Rectal smooth muscle tissue (tissue), 1 donor: ENCODE results near the gene ODAD2.
A peak's percentile ranks its signal among the peaks of the same experiment; 100 is the strongest.
"Not testable (repeated sequence)": the region's sequence is repeated elsewhere in the genome, so short reads cannot be mapped to it uniquely, and the experiment has no call there.

Experiments used
- H3K27ac ChIP-seq: one replicate; pipeline ENCODE4 v1.7.0; 2013; ENCODE audit warnings: low read depth, low read length, inconsistent platforms
- H3K27me3 ChIP-seq: one replicate; pipeline ENCODE4 v1.7.0; 2013; ENCODE audit warnings: low read length; ENCODE audit not compliant: control insufficient read depth, insufficient read depth
- H3K36me3 ChIP-seq: one replicate; pipeline ENCODE4 v1.7.0; 2013; ENCODE audit warnings: low read length; ENCODE audit not compliant: control insufficient read depth, insufficient read depth
- H3K4me1 ChIP-seq: one replicate; pipeline ENCODE4 v1.7.0; 2013; ENCODE audit warnings: low read length; ENCODE audit not compliant: control insufficient read depth, insufficient read depth
- H3K4me3 ChIP-seq: one replicate; pipeline ENCODE4 v1.7.0; 2013; ENCODE audit warnings: low read length
- H3K9ac ChIP-seq: one replicate; pipeline ENCODE4 v1.7.0; 2013; ENCODE audit warnings: low read length

ODAD2 gene

DNA sequence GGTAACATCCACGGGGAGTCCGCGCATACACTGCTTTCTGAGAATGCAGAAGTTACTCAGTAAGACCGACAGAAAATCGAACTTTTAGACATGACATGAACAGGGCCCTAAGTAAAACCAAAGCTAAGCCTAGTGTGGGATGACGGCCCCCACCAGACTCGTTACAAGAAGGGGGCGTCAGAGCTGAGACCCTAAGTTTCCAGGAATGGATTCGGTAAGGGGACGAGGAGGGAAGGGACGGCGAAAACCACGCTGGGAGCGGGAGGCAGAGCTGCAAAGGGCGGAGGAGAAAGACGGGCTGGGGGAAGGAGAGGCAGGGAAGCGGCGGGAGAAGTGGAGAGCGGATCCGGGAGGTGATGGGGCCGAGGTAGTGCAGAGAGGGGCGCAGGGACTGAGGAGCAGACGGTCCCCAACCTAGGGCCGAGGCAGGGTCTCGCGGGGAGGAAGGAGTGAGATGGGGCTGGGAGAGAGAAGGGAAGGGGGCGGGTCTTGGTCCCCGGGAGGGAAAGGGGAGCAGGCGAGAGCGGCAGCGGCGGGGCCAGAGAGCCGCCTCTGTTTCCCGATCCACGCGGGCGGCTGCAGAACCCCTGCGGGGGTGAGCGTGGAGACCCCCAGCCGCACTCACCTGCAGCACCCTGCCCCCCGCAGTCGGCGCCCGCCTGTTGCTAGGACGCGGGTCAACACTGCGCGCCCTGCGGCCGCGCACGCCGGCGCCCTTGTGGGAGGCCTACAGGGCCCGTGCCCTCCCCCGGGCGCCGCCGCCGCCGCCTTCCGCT, 513 bp downstream of the ODAD2 start:
- H3K9ac ChIP-seq = no peak overlapping the region
- H3K4me3 ChIP-seq = peak overlapping the region; percentile 62
- H3K27me3 ChIP-seq = no peaks in the 10 kb centered on the region
- no peaks in the 10 kb centered on the region for H3K4me1 ChIP-seq
- peak overlapping the region; percentile 67 for H3K27ac ChIP-seq
- no peaks in the 10 kb centered on the region for H3K36me3 ChIP-seq

DNA sequence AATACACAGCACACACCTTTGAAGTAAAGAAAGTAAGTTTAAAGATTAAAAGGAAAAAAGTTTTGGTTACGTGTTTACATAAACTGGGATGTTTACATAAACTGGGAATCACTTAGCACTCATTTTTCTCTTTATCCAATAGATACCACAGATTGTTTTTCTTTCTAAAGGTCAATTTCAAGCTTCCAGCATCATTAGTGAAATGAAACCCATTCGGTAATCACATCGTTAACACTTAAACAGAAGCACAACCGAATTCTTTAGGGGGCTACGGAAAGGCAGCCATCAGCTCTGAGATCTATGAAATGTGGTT, 1.1 kb downstream of the ODAD2 start:
- Histone ChIP-seq H3K4me3 (peak overlapping the region; percentile 62), H3K9ac (no peak overlapping the region), H3K27ac (peak overlapping the region; percentile 67), H3K27me3 (no peaks in the 10 kb centered on the region), H3K36me3 (no peaks in the 10 kb centered on the region), H3K4me1 (no peaks in the 10 kb centered on the region)

DNA sequence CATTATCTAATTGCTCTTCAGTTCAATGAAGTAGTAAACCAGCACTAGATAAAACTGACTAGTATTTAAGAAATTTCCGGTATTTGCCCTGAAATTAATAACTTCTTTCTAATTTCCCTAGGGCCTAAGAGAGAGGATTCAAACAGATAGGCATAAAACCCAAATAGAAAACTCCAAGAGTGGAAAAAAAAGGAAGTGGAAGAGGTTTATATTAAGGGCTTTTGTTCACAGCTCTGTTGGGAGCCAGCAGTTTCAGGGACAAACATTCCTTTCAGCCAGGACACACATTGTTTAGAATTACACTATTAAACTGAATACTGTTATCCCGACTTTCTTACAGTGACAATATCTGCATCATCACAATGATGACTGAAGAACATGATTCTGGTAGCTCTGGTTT, 3.6 kb downstream of the ODAD2 start:
- Histone ChIP-seq H3K27ac (no peak overlapping the region), H3K4me1 (no peaks in the 10 kb centered on the region), H3K27me3 (no peaks in the 10 kb centered on the region), H3K9ac (no peak overlapping the region), H3K36me3 (no peaks in the 10 kb centered on the region), H3K4me3 (no peak overlapping the region)

DNA sequence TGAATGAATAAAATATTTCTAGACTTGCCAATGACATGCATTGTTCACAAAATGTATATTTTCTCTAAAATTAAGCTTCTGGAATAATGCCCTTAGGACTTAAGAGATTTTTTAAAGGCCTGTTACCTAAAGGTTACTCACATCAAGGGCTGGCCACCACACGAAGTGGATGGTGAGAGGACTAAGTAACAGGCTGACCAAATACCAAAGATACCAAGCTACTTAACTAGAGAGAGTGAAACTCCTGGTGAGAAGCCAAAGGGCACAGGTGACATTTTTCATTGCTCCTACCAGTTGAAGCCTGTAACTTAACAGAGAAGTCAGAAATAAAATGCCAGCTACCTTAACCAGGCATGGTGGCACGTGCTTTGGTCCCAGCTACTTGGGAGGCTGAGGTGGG, 9.5 kb downstream of the ODAD2 start:
- H3K27me3 ChIP-seq, H3K9ac ChIP-seq, H3K36me3 ChIP-seq, H3K27ac ChIP-seq, H3K4me1 ChIP-seq, H3K4me3 ChIP-seq: not testable (repeated sequence)

GRCh38 chr10:27986821-27987220, 12.1 kb downstream of the ODAD2 start:
- Histone ChIP-seq H3K27ac (no peak overlapping the region), H3K9ac (no peak overlapping the region), H3K36me3 (no peaks in the 10 kb centered on the region), H3K27me3 (no peaks in the 10 kb centered on the region), H3K4me3 (no peak overlapping the region), H3K4me1 (no peaks in the 10 kb centered on the region)

DNA sequence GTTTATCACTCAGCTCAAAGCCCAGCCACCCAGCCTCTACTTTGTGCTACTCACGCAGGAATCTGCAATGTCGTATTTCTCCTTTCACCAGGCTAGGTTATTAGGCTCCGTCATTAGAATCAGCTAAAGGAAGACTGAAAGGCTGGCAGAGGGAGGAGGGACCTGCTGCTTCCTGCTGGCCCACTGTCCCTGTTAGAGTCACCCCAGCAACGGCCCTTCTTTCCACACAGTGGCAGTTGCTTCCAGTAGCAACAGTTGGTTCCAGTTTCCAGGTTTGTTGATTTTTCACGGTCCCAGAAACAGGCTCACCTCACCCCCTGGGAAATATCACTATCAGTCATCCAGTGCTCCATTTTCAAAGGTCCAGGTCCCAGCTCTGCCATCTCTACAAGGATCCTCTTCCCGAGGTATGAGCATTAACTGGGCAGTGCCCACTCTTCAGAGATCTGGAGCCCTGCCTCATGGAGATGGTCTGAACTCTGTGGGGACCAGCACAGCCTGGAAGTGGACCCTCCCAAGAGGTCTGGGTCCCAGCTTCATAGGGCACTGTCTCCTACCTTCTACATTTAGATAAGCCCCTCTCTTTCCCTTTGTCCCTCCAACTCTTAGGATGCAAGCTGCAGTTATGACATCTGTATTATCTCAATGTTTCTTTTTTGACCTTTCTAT, 15.9 kb downstream of the ODAD2 start:
- H3K4me3 ChIP-seq = no peak overlapping the region
- no peaks in the 10 kb centered on the region for H3K27me3 ChIP-seq
- no peaks in the 10 kb centered on the region for H3K4me1 ChIP-seq
- no peak overlapping the region for H3K27ac ChIP-seq
- no peak overlapping the region for H3K9ac ChIP-seq
- H3K36me3 ChIP-seq = no peaks in the 10 kb centered on the region

DNA sequence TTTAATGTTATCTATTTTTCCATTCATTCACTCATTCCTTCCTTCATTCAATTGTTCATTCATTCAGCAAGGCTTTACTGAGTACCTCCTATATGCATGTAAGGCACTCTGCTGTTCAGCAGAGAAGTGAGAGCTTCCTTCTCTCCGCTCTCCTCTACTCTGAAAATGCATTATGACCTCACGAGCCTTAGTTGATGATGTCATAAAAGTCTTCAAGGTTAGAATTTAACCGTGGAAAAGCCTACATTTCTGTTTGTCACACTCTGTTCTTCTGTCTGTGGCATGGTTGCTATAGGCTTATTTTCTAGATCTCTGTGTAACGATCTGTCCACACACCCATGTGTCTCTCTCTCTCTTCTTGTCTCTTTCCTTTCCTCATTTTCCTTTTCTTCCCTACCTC, 17.1 kb downstream of the ODAD2 start:
- no peaks in the 10 kb centered on the region for H3K36me3 ChIP-seq
- H3K4me1 ChIP-seq = no peaks in the 10 kb centered on the region
- H3K4me3 ChIP-seq = no peak overlapping the region
- no peak overlapping the region for H3K27ac ChIP-seq
- no peaks in the 10 kb centered on the region for H3K27me3 ChIP-seq
- H3K9ac ChIP-seq = no peak overlapping the region

GRCh38 chr10:27970795-27971194, 28.1 kb downstream of the ODAD2 start:
- H3K9ac ChIP-seq, H3K27me3 ChIP-seq, H3K4me3 ChIP-seq, H3K4me1 ChIP-seq, H3K27ac ChIP-seq, H3K36me3 ChIP-seq: not testable (repeated sequence)

DNA sequence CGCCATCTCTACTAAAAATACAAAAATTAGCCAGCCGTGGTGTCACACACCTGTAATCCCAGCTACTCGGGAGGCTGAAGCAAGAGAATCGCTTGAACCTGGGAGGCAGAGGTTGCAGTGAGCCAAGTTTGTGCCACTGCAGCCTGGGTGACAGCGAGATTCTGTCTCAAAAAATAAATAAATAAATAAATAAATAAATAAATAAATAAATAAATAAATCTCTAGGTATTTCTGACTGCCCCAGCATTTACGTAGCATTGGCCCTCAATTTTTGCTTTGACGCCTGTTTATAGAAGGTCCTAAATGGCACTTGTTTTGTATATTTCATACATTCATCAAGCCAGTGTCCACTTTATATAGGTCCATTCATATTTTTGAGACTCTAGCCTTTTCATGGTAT, 28.9 kb downstream of the ODAD2 start:
- not testable (repeated sequence) for H3K36me3 ChIP-seq, H3K27ac ChIP-seq, H3K4me1 ChIP-seq, H3K4me3 ChIP-seq, H3K9ac ChIP-seq, H3K27me3 ChIP-seq

GRCh38 chr10:27959093-27959715, 39.7 kb downstream of the ODAD2 start:
- Histone ChIP-seq H3K27me3 (no peaks in the 10 kb centered on the region), H3K4me1 (no peaks in the 10 kb centered on the region), H3K36me3 (no peaks in the 10 kb centered on the region), H3K27ac (no peak overlapping the region), H3K4me3 (no peak overlapping the region), H3K9ac (no peak overlapping the region)

GRCh38 chr10:27958383-27958782, 40.5 kb downstream of the ODAD2 start:
- not testable (repeated sequence) for H3K9ac ChIP-seq, H3K27ac ChIP-seq, H3K4me3 ChIP-seq, H3K27me3 ChIP-seq, H3K36me3 ChIP-seq, H3K4me1 ChIP-seq

- Histone ChIP-seq H3K4me1 (no peaks in the 10 kb centered on the region), H3K9ac (no peak overlapping the region), H3K36me3 (no peaks in the 10 kb centered on the region), H3K27ac (no peak overlapping the region), H3K27me3 (no peaks in the 10 kb centered on the region), H3K4me3 (no peak overlapping the region)
Measured at GRCh38 chr10:27950242-27950564, 48.7 kb downstream of the ODAD2 start.
